Activated T-helper 9 cell treated with anti-CD3 and anti-CD28 coated beads, Interleukin-2, amount 50 U/mL, for 16 hours (primary cell): ENCODE results near the gene TSSK6.
"Not testable (repeated sequence)": the region's sequence is repeated elsewhere in the genome, so short reads cannot be mapped to it uniquely, and the experiment has no call there.

Source experiments
- DNase-seq: peaks from one replicate; pipeline ENCODE4 v3.0.0-alpha.2; 2020; ENCODE audit warnings: low read depth

Gene TSSK6

GRCh38 chr19:19487950-19488874, 27.1 kb downstream of the TSSK6 start:
- DNase-seq = no peak

GRCh38 chr19:19487077-19487949, 28.0 kb downstream of the TSSK6 start:
- no peak for DNase-seq

GRCh38 chr19:19486343-19487076, 28.8 kb downstream of the TSSK6 start:
- no peak for DNase-seq

GRCh38 chr19:19485998-19486290, 29.4 kb downstream of the TSSK6 start:
- DNase-seq = no peak

GRCh38 chr19:19485161-19485997, 30.0 kb downstream of the TSSK6 start:
- DNase-seq = no peak

GRCh38 chr19:19482809-19483596, 32.3 kb downstream of the TSSK6 start:
- DNase-seq = no peak

- no peak for DNase-seq
Measured at GRCh38 chr19:19480688-19481087, 34.7 kb downstream of the TSSK6 start.

GRCh38 chr19:19477705-19478383, 37.5 kb downstream of the TSSK6 start:
- DNase-seq = no peak

- DNase-seq = no peak
Measured at GRCh38 chr19:19475849-19476828, 39.2 kb downstream of the TSSK6 start.

GRCh38 chr19:19475015-19475765, 40.2 kb downstream of the TSSK6 start:
- no peak for DNase-seq

- not testable (repeated sequence) for DNase-seq
Measured at GRCh38 chr19:19472106-19472505, 43.2 kb downstream of the TSSK6 start.

- no peak for DNase-seq
Measured at GRCh38 chr19:19471682-19472081, 43.7 kb downstream of the TSSK6 start.

- no peak for DNase-seq
Measured at GRCh38 chr19:19470579-19470978, 44.8 kb downstream of the TSSK6 start.

- DNase-seq = no peak
Measured at GRCh38 chr19:19468424-19469050, 46.8 kb downstream of the TSSK6 start.

- no peak for DNase-seq
Measured at GRCh38 chr19:19466201-19466600, 49.1 kb downstream of the TSSK6 start.

GRCh38 chr19:19465436-19466070, 49.8 kb downstream of the TSSK6 start:
- DNase-seq = no peak
